Epithelial cell of esophagus (primary cell): ENCODE data around the gene NSUN3.

Experiments
- DNase-seq: peaks from one replicate; pipeline ENCODE4 v3.0.0; 2010; ENCODE audit warnings: low read depth
- H3K4me3 ChIP-seq: 2 replicates; pipeline ENCODE4 v1.5.1; 2011; ENCODE audit warnings: mild to moderate bottlenecking, low read length, control low read depth
- TF ChIP-seq, protein P1 (sequence below): IDR thresholded peaks from 2 replicates; pipeline ENCODE4 v1.5.1; 2011; ENCODE audit warnings: low read depth, mild to moderate bottlenecking, low read length, control low read depth, inconsistent platforms; ENCODE audit not compliant: insufficient read depth; ENCODE audit errors: missing control alignments

Gene NSUN3

GRCh38 chr3:94083261-94083660 lies 20.4 kb downstream of the NSUN3 start:
- DNase-seq = no peak
- no peak overlapping the region for H3K4me3 ChIP-seq
- TF ChIP-seq, protein P1, sequence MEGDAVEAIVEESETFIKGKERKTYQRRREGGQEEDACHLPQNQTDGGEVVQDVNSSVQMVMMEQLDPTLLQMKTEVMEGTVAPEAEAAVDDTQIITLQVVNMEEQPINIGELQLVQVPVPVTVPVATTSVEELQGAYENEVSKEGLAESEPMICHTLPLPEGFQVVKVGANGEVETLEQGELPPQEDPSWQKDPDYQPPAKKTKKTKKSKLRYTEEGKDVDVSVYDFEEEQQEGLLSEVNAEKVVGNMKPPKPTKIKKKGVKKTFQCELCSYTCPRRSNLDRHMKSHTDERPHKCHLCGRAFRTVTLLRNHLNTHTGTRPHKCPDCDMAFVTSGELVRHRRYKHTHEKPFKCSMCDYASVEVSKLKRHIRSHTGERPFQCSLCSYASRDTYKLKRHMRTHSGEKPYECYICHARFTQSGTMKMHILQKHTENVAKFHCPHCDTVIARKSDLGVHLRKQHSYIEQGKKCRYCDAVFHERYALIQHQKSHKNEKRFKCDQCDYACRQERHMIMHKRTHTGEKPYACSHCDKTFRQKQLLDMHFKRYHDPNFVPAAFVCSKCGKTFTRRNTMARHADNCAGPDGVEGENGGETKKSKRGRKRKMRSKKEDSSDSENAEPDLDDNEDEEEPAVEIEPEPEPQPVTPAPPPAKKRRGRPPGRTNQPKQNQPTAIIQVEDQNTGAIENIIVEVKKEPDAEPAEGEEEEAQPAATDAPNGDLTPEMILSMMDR = no peak

GRCh38 chr3:94089126-94089525 lies 26.3 kb downstream of the NSUN3 start:
- no peak for DNase-seq
- TF ChIP-seq, protein P1 = no peak
- H3K4me3 ChIP-seq = no peak overlapping the region

DNA sequence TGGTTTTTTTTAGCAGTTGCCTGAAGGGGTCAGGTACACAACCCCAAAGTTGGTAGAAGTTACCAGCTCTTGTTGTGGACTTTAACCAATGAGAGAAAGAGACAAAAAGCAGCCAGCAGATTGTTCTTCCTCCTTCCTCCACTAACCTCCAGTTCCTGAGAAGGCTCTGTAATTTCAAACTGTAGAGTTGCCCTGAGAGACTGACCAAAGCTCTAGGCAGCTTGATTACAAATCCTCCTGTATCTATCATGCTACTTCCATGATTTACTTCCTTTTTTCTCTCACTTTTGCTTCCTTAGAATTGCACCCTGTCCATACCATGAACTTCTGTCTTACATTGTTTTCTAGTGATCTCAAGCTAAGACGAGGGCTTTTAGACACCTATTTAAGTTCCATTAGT lies 29.2 kb downstream of the NSUN3 start:
- no peak for DNase-seq
- H3K4me3 ChIP-seq = no peak overlapping the region
- TF ChIP-seq, protein P1 = no peak

DNA sequence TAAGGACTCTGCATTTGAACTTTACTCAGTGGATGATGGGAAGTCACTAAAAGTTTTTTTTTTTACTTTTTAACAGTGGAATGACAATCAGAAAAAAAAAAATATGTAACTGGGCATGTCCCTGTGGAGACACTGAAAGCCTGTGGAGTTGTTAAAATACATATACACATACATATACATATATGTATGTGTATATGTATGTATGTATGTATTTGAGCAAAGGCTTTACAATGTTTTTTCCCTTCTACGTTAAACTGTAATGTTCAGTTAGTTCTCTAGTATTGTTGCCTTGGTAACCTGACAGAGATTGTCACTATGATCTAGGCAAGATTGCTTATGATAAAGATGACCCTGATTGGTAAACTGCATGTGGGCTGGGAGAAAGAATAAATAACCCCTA lies 30.3 kb downstream of the NSUN3 start:
- no peak for DNase-seq
- no peak overlapping the region for H3K4me3 ChIP-seq
- TF ChIP-seq, protein P1 = no peak

- TF ChIP-seq, protein P1 = no peak
- H3K4me3 ChIP-seq = no peak overlapping the region
- no peak for DNase-seq
These were observed 32.2 kb downstream of the NSUN3 start for GRCh38 chr3:94095111-94095510.

DNA sequence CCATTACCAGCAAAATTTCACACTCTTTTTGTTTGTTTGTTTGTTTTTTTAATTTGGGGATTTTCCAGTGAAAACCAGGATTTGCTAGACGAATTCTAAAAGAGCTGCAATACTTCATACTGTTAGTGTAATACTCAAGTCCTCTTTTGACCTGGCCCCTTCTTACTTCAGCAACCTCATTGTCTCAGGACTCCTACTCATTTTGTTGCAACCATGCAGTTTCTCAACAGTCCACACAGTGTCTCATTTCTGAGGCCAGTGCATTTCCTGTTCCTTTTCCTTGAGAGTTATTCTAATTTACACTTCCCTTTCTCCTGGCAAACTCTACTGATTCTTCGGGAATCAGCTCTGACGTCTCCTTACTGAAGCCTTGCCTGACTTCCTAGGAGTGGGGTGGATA lies 35.6 kb downstream of the NSUN3 start:
- DNase-seq = peak; percentile 38
- TF ChIP-seq, protein P1 = no peak
- H3K4me3 ChIP-seq = no peak overlapping the region

- DNase-seq = no peak
- TF ChIP-seq, protein P1 = no peak
- no peak overlapping the region for H3K4me3 ChIP-seq
These were observed 36.5 kb downstream of the NSUN3 start for GRCh38 chr3:94099311-94099710.
